Measurements from ENCODE around the gene CPB2.

- TF ChIP-seq POLR2A (IDR thresholded peaks at IDR 0.05) (no peak), CTCF (IDR thresholded peaks at IDR 0.05) (no peak)
Observed at GRCh38 chr13:46087481-46087880, 17.4 kb downstream of the CPB2 start.
